IMR-90 (cell line): ENCODE data around the gene CGB5. TPM values are rescaled to one million over a fixed set of nuclear protein-coding genes. Genes with fewer than 3 reads are reported as not detected.
"Not testable (repeated sequence)": the region's sequence is repeated elsewhere in the genome, so short reads cannot be mapped to it uniquely, and the experiment has no call there.

Experiments
- ATAC-seq: fragments of 200-7000 bp; cut with Tn5 transposase; 2 replicates; pipeline ENCODE4 v1.9.1; 2020; ENCODE audit warnings: low read depth, mild to moderate bottlenecking, moderate library complexity
- BruUV-seq: library from RNA; stranded (reverse); fragments of 400-500 nt; replicated peaks from 2 replicates; lab custom pipeline; 2021; lab: Mats Ljungman, UMichigan
- CTCF ChIA-PET: fragments of 300-600 bp; formaldehyde crosslinking; extraction: SDS; loops from one replicate; lab custom pipeline; 2021; ENCODE audit warnings: antibody characterized with exemption; lab: Yijun Ruan, JAX
- POLR2A ChIA-PET: fragments of 300-600 bp; sonication (Branson Sonifier 250); formaldehyde crosslinking; loops from one replicate; lab custom pipeline; 2022; ENCODE audit warnings: antibody characterized with exemption; ENCODE audit not compliant: unreplicated experiment; lab: Charles Lee
- DNase-seq: peaks from one replicate; pipeline ENCODE4 v3.0.0; 2013
- H2AFZ ChIP-seq: replicated peaks from 2 replicates; pipeline ENCODE3; 2013; ENCODE audit warnings: low read length, mild to moderate bottlenecking; ENCODE audit not compliant: poor library complexity
- H2AK5ac ChIP-seq: 2 replicates; pipeline ENCODE4 v1.6.1; 2013; ENCODE audit warnings: low read depth, low read length, inconsistent platforms
- H2AK9ac ChIP-seq: replicated peaks from 2 replicates; pipeline ENCODE3; 2013; ENCODE audit warnings: mild to moderate bottlenecking, low read depth, low read length, moderate library complexity; ENCODE audit not compliant: poor library complexity
- H2BK120ac ChIP-seq: 2 replicates; pipeline ENCODE4 v1.6.1; 2013; ENCODE audit warnings: low read depth, low read length, inconsistent platforms
- H2BK15ac ChIP-seq: 3 replicates; pipeline ENCODE4 v1.6.1; 2013; ENCODE audit warnings: low read depth, low read length, inconsistent platforms
- H2BK20ac ChIP-seq: 2 replicates; pipeline ENCODE4 v1.6.1; 2013; ENCODE audit warnings: low read depth, mild to moderate bottlenecking, inconsistent platforms, low read length, moderate library complexity
- H2BK5ac ChIP-seq: 2 replicates; pipeline ENCODE4 v1.6.1; 2013; ENCODE audit warnings: mild to moderate bottlenecking, low read depth, low read length, inconsistent platforms; ENCODE audit not compliant: poor library complexity, severe bottlenecking
- H3K14ac ChIP-seq: replicated peaks from 2 replicates; pipeline ENCODE4 v1.6.1; 2013; ENCODE audit warnings: low read depth, low read length, inconsistent platforms
- H3K18ac ChIP-seq: 2 replicates; pipeline ENCODE4 v1.6.1; 2013; ENCODE audit warnings: low read depth, low read length, control low read depth
- H3K23ac ChIP-seq: 2 replicates; pipeline ENCODE4 v1.6.1; 2013; ENCODE audit warnings: low read depth, low read length, inconsistent platforms
- H3K27ac ChIP-seq: 2 replicates; pipeline ENCODE4 v1.5.1; 2013; ENCODE audit warnings: mild to moderate bottlenecking, control low read depth, low read length; ENCODE audit not compliant: insufficient read depth
- H3K27me3 ChIP-seq: 2 replicates; pipeline ENCODE4 v1.6.1; 2013; ENCODE audit warnings: low read length; ENCODE audit not compliant: control insufficient read depth, insufficient read depth
- H3K36me3 ChIP-seq: 2 replicates; pipeline ENCODE4 v1.6.1; 2013; ENCODE audit warnings: low read length, mixed read lengths; ENCODE audit not compliant: control insufficient read depth, insufficient read depth
- H3K4ac ChIP-seq: 2 replicates; pipeline ENCODE4 v1.6.1; 2013; ENCODE audit warnings: low read depth, low read length, inconsistent platforms
- H3K4me1 ChIP-seq: 2 replicates; pipeline ENCODE4 v1.6.1; 2013; ENCODE audit warnings: low read length, mixed read lengths; ENCODE audit not compliant: control insufficient read depth, insufficient read depth
- H3K4me2 ChIP-seq: 2 replicates; pipeline ENCODE4 v1.6.1; 2013; ENCODE audit warnings: low read depth, mild to moderate bottlenecking, control low read depth, low read length, moderate library complexity
- H3K4me3 ChIP-seq: 2 replicates; pipeline ENCODE4 v1.5.1; 2013; ENCODE audit warnings: low read depth, mild to moderate bottlenecking, control low read depth, low read length, moderate library complexity; ENCODE audit not compliant: insufficient read depth
- H3K56ac ChIP-seq: 2 replicates; pipeline ENCODE4 v1.6.1; 2013; ENCODE audit warnings: low read length, inconsistent platforms; ENCODE audit not compliant: insufficient read depth; ENCODE audit errors: extremely low read depth
- H3K79me1 ChIP-seq, 2 experiments: 2 replicates each; pipeline ENCODE4 v1.6.1; 2013; ENCODE audit warnings: low read length in 2 of 2, inconsistent platforms in 1 of 2, low read depth in 1 of 2
- H3K9ac ChIP-seq: 2 replicates; pipeline ENCODE4 v1.6.1; 2013; ENCODE audit warnings: low read depth, low read length, control low read depth
- H3K9me1 ChIP-seq: 2 replicates; pipeline ENCODE4 v1.6.1; 2013; ENCODE audit warnings: low read length, inconsistent platforms; ENCODE audit not compliant: insufficient read depth
- H3K9me3 ChIP-seq: 2 replicates; pipeline ENCODE4 v1.6.1; 2013; ENCODE audit warnings: low read length; ENCODE audit not compliant: control insufficient read depth, insufficient read depth
- H4K20me1 ChIP-seq: 2 replicates; pipeline ENCODE4 v1.6.1; 2013; ENCODE audit warnings: low read length, inconsistent platforms; ENCODE audit not compliant: insufficient read depth
- H4K5ac ChIP-seq: 2 replicates; pipeline ENCODE4 v1.6.1; 2013; ENCODE audit warnings: mild to moderate bottlenecking, low read depth, low read length, control low read depth
- H4K8ac ChIP-seq, 2 experiments: 2 replicates each; pipeline ENCODE4 v1.6.1; 2013; ENCODE audit warnings: low read depth in 2 of 2, low read length in 2 of 2, control low read depth in 1 of 2, inconsistent platforms in 1 of 2
- H4K91ac ChIP-seq: 2 replicates; pipeline ENCODE4 v1.6.1; 2013; ENCODE audit warnings: low read depth, low read length, inconsistent platforms; ENCODE audit not compliant: insufficient read depth
- FOS ChIP-seq: fragments of 150-350 bp; IDR thresholded peaks from 2 replicates; pipeline ENCODE4 v1.6.1; 2016; ENCODE audit warnings: low read depth, low read length
- WGBS, 2 experiments: methylation state at CpG; one replicate each; pipeline versions ENCODE4 v1.1.5 to v1.1.7; 2013; ENCODE audit warnings: missing lambda C conversion rate in 2 of 2; ENCODE audit not compliant: insufficient read length in 1 of 2; ENCODE audit errors: extremely low coverage in 2 of 2; 5-methylcytosine and 5-hydroxymethylcytosine counted together
- dilution Hi-C: fragments of 300-500 bp; cut with HindIII; formaldehyde crosslinking; loops from one replicate; pipeline ENCODE4 v1.14.3; 2018; ENCODE audit warnings: low sequenced_read_pairs; ENCODE audit not compliant: unreplicated experiment
- in situ Hi-C: fragments of 300-500 bp; cut with MboI; formaldehyde crosslinking; loops from 3 replicates; pipeline ENCODE4 v1.14.3; 2019; ENCODE audit warnings: low sequenced_read_pairs, inconsistent platforms, mixed read lengths
- intact Hi-C: fragments of 100-400 bp; cut with micrococcal nuclease; formaldehyde crosslinking; loops from 2 replicates; pipeline ENCODE4 v1.10.0; 2022
- polyA plus RNA-seq, 3 experiments: library from polyadenylated mRNA; depleted of rRNA; stranded (reverse); fragments of >200 nt; gene quantifications; 2 replicates each; pipeline ENCODE4 v1.2.3, GENCODE V29; 2012; ENCODE audit warnings: low replicate concordance in 1 of 3
- total RNA-seq: library from RNA; depleted of rRNA; stranded (reverse); fragments of >200 nt; gene quantifications from 2 replicates; pipeline ENCODE4 v1.2.3, GENCODE V29; 2012

CGB5 gene
- total and polyA plus RNA-seq, 2 of the 4 experiments (the other 2 are of a cell fraction) = not detected

DNA sequence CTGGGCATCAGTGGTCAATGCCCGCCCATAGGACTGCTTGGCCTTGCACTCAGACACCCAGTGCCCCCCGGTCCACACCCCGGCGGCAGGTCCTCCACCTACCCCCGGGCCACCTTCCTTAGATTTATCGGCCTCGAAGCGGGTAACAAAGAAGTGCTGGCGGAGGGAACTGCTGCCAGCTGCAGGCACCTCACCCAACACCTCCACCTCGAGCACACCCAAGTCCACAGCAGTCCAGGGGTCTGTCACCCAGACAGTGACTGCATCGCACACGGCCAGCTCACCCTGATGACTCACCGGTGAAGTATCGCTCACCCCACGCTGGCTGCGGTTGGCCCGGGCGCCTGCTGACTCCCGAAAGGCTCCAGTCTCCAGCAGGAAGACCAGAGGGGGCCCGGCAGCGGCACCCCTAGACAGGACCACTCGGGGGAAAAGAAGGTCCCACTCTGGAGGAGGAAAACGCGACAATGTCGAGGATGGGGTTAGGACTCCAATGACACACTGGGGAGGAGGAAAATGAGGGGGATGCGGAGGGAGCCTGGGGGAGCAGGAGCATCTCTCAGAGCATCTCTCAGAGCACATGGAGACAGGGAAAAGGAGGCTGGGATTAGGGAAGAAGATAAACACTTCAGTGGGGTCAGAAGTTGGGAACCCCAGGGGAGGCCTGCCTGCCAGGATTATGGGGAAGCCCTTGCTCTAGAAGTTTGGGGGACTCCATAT is 4.9 kb upstream of the CGB5 start:
- H3K14ac ChIP-seq, CTCF ChIA-PET, H3K4me3 ChIP-seq, H3K56ac ChIP-seq, H3K23ac ChIP-seq, H3K36me3 ChIP-seq, H3K27me3 ChIP-seq, H3K9me1 ChIP-seq, H4K20me1 ChIP-seq, H3K18ac ChIP-seq, BruUV-seq, H3K9me3 ChIP-seq, dilution Hi-C loops, H3K4me1 ChIP-seq, H3K79me1 ChIP-seq, intact Hi-C loops, POLR2A ChIA-PET, H2AFZ ChIP-seq, H2AK9ac ChIP-seq, H3K27ac ChIP-seq, in situ Hi-C loops, H4K5ac ChIP-seq, H3K9ac ChIP-seq: not testable (repeated sequence)
- Histone ChIP-seq H2BK5ac (peak overlapping the region; percentile 30), H3K4me2 (peak overlapping the region; percentile 56; the same call in 1 of the 2 replicates), H2AK5ac (peak overlapping the region; percentile 49; the same call in 1 of the 2 replicates), H3K4ac (peak overlapping the region; percentile 86), H2BK20ac (peak overlapping the region; percentile 87), H2BK15ac (0 out of 3 replicates have a peak overlapping the region, but pooled peaks have one; percentile 0), H4K8ac (peak overlapping the region; percentile 50 to 71; a peak in 1 of 4 replicates), H2BK120ac (peak overlapping the region; percentile 96), H4K91ac (peak overlapping the region; percentile 68; the same call in 1 of the 2 replicates)
- peak; percentile 85 for ATAC-seq
- DNase-seq = peak; percentile 70
- TF ChIP-seq FOS = peak; percentile 73
- 40% methylated on average over 2 of the region's 26 CpGs; no CpG with 5 or more reads in 1 of the 2 experiments for WGBS, 2 experiments

GRCh38 chr19:49039736-49040135 is 3.9 kb upstream of the CGB5 start:
- H3K4me1 ChIP-seq, DNase-seq, H3K9ac ChIP-seq, H2BK5ac ChIP-seq, H3K27ac ChIP-seq, intact Hi-C loops, H4K91ac ChIP-seq, H2AK5ac ChIP-seq, H3K4me3 ChIP-seq, H3K18ac ChIP-seq, H3K4ac ChIP-seq, H3K27me3 ChIP-seq, BruUV-seq, H3K9me1 ChIP-seq, in situ Hi-C loops, H2AFZ ChIP-seq, H3K56ac ChIP-seq, H3K4me2 ChIP-seq, H4K5ac ChIP-seq, H3K14ac ChIP-seq, CTCF ChIA-PET, H3K79me1 ChIP-seq, POLR2A ChIA-PET, H4K8ac ChIP-seq, H2BK120ac ChIP-seq, H2BK15ac ChIP-seq, ATAC-seq, H3K23ac ChIP-seq, H4K20me1 ChIP-seq, H3K9me3 ChIP-seq, H3K36me3 ChIP-seq, dilution Hi-C loops, H2AK9ac ChIP-seq: not testable (repeated sequence)
- H2BK20ac ChIP-seq = peak overlapping the region; percentile 53; the same call in 1 of the 2 replicates
- WGBS, 2 experiments = no CpG with 5 or more reads among the region's 9 CpGs
